HCEC 1CT (cell line): ENCODE results near the gene ZGPAT.

Source experiments
- DNase-seq: peaks from one replicate; pipeline ENCODE4 v3.0.0-alpha.2; 2017

ZGPAT gene

DNA sequence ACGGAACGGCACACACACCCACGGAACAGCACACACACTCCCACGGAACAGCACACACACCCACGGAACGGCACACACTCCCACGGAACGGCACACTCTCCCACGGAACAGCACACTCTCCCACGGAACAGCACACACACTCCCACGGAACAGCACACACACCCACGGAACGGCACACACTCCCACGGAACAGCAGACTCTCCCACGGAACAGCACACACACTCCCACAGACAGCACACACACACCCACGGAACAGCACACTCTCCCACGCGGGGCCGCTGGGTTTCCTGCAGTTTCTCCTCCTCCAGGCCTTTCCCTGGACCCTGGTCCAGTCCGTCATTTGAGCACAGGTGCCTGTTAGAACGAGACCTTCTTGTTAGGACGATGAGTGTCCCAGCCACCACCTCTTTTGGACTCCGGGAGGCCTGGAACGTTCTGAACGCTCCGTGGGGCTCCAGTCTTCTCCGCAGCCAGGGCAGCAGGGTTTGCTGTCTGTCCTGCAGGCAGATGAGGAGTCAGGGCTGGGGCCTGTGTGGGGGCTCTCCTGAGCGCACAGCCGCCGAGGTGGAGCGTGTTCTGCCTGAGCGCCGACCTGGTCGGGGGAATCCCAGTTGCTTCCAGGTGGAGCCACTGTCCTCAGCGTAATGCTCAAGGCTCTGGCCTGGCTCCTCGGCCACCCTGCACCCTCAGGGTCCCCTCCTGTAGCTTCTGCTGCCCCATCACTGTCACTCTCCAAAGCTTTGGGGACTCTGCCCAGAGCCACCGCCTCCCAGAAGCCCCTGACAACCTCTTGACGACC is 29.0 kb upstream of the ZGPAT start:
- DNase-seq, result no peak

DNA sequence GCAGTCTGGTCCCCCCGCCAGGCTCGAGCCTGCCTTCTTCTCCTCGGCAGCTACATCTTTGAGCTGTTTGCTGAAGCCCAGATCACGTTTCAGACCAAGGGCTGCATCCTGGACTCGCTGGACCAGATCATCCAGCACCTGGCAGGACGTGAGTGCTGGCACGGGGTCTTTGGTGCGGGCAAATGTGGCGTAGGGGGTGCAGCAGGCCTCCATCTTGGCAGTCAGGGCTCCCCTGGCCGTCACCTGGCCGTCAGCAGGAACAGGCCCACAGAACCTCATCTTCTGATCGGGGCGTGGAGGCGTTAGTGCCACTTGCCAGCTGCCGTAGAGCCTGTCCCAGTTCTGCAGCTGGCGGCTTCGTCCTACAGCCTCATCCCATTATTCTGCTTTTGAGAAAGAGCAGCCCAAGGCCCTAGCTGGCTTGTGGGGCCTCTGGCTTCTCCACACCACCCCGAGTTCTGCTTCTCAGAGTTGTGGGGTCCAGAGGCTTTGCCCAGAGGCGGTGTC is 28.0 kb upstream of the ZGPAT start:
- no peak for DNase-seq

GRCh38 chr20:63680427-63680826 is 27.4 kb upstream of the ZGPAT start:
- no peak for DNase-seq

DNA sequence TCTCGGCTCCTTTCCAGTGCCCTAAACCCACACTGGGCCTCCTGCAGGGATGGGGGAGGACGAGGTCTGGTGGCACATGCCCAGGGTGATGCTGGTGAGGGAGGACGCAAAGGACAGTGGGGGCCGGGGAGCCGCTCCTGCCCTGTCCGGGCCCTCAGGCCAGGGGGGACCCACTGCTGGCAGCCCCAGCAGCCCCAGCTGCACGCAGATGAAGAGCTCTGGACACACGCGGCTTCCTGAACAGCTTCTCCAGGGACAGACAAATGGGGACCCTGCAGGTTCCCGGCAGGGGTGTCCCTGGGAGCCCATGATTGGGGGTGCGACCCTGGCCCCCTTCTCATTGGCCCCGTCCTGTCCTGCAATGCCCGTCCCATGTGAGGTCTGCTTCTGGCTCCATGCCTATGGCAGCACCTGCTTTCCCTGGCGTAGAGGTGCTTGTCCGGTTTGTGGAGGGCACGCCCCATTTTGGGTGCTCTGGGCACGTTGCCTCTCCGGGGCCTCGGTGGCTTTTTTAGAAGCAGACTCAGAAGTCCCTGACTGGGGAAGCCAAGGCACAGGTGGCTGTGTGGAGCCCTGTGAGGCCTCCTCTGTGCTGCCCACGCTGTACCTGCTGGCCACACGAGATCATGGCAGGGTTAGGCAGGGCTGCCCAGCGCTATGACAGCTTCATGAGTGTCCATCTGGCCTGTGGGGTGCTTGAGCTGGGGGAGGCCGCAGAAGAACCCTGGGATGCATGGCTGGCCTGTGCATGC is 26.8 kb upstream of the ZGPAT start:
- no peak for DNase-seq

GRCh38 chr20:63681609-63682142 is 26.2 kb upstream of the ZGPAT start:
- no peak for DNase-seq

- DNase-seq, result peak; percentile 98
Observed at GRCh38 chr20:63682384-63683139, 25.3 kb upstream of the ZGPAT start.

DNA sequence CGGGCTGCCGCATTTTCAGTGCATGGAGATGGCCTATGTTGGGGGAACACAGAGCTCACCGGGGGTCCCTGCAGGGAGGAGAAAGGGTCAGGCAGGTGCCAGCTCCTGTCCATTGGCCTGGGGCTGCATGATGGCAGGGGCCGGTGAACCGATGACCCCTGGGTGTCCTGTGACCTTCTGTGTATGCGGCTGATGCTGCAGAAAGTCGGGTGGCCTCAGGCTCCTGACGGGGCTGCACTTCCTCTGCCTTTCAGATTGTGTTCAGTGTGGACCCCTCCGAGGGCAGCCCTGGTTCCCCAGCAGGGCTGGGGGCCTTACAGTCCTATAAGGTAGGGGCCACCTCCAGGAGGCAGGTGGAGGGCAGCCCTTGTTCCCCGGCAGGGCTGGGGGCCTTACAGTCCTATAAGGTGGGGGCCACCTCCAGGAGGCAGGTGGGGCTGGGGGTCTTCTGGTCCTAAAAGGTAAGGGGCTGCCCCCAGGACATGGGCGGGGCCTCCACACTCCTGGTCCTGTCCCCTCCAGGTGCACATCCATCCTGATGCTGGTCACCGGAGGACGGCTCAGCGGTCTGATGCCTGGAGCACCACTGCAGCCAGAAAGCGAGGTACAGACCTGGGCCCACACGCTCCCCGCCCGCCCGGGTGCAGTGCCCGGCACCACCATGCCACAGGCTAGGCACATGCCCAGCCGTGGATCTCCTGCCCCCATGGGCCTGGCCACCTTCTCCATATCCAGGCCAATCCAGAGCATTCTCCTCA is 22.4 kb upstream of the ZGPAT start:
- DNase-seq, result no peak

- DNase-seq, result no peak
Observed at GRCh38 chr20:63686094-63686491, 21.7 kb upstream of the ZGPAT start.

GRCh38 chr20:63686492-63687321 is 21.1 kb upstream of the ZGPAT start:
- DNase-seq, result peak; percentile 83

DNA sequence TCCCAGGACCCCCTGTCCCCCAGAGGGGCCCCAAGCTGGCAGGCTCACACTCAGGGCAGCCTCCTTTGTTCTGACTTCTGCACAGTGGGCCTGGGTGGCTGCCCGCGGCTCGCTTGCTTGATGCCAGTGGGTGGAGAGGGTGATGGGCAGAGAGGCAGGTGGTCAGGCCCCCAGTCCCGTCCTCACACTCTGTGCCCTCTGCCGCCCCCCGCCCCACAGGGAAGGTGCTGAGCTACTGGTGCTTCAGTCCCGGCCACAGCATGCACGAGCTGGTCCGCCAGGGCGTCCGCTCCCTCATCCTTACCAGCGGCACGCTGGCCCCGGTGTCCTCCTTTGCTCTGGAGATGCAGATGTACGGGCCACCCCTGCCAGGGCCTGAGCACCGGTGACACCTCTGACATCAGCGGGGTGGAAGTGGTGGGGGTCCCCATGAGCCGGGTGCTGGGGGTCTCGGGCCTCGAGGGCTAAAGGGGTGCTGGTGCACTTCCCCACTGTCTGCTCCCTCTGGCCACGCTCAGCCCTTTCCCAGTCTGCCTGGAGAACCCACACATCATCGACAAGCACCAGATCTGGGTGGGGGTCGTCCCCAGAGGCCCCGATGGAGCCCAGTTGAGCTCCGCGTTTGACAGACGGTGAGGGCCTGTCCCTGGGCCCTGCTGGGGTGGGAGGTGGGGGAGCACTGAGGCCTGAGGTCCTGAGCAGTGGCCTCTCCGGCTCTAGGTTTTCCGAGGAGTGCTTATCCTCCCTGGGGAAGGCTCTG is 20.2 kb upstream of the ZGPAT start:
- DNase-seq, result no peak

DNA sequence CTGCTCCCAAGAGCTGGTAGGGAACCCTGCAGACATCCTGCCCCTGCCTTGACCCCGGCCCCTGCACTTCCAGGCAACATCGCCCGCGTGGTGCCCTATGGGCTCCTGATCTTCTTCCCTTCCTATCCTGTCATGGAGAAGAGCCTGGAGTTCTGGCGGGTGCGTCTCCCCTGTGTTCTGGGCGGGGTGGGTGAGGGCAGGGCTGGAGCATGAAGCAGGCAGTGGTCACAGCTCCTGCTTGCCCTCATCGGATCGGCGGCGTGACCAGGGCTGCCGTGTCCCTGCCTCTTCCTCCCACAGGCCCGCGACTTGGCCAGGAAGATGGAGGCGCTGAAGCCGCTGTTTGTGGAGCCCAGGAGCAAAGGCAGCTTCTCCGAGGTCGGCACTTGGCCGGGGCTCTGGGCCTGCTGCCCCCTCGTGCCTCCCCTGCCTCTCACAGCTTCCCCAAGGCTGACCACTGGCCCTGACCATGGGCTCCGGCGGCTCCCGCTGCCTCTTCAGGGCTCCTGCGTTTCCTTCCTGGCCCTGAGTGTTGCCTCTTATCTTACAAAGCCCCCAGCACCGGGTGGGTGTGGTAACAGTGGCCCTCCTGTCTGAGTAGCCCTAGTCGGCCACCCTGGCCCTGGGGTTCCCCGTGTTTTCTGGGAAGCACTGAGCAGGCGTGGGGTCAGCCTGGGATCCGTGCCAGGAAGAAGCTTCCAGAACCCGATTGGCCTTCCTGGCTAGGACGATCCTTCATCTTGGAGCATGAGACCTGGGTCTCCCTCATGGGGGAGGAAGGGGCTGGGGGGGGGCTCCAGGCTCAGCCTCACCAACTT is 19.4 kb upstream of the ZGPAT start:
- no peak for DNase-seq

GRCh38 chr20:63689046-63690002 is 18.5 kb upstream of the ZGPAT start:
- no peak for DNase-seq

DNA sequence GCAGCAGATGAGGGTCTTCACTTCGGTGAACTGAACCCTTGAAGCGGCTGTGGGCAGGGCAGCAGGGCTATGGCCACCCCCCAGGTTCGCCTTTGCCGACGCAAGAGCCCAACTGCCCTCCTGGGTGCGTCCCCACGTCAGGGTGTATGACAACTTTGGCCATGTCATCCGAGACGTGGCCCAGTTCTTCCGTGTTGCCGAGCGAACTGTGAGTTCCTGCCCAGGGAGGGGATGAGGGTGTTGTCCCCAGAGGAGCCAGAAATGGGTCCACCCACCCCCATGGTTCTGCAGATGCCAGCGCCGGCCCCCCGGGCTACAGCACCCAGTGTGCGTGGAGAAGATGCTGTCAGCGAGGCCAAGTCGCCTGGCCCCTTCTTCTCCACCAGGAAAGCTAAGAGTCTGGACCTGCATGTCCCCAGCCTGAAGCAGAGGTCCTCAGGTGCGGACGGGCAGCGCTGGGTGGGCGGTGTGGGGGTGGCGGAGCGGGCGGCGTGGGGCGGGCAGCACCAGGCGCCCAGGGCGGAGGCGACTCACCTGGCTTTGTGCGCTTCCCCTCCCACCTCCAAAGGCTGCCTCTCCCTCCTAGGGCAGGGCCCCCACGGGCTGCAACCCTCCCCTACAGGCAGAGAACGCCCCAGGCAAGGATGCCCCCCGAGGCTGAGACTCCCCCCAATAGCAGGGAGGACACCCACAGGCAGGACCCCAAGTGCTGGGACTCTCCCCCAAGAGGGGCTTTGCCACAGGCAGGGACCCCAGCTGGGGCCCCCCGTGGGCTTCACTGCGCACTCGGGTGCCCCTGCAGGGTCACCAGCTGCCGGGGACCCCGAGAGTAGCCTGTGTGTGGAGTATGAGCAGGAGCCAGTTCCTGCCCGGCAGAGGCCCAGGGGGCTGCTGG is 17.6 kb upstream of the ZGPAT start:
- DNase-seq, result no peak

DNA sequence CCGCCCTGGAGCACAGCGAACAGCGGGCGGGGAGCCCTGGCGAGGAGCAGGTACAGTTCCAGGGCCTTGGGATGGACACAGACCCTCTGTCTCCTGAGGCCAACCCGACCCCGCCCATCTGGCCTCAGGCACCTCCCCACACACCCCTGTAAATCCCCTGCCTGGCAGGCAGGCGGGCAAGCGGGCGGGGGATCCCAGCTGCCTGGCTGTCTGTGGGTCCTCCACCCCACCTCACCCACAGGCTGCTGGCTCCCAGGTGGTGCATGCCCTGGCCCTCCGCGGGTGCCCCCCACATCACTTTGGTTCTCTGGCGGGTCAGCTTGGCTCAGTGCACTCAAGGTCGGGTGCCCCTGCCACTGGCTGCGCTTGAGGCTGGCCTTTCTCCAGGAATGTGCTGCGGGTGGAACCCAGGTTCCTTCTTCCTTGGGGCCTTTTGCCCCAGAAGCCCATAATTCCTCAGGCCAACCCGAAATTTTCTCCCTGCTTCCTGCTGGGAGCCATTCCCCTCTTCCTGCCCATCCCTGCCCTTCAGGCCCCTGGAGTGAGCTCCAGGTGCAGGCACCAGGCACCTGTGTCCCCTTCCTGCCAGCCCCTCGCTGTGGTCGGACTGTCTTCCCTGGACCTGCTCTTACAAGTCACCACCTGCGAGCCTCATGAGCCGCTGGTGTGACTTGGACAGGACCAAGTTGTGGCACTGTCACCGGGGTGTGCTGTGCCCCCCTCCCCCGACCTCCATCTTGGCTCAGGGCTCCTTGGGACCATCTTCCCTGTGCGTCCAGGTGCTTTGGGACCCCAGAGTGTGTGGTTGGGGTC is 16.7 kb upstream of the ZGPAT start:
- DNase-seq, result no peak

DNA sequence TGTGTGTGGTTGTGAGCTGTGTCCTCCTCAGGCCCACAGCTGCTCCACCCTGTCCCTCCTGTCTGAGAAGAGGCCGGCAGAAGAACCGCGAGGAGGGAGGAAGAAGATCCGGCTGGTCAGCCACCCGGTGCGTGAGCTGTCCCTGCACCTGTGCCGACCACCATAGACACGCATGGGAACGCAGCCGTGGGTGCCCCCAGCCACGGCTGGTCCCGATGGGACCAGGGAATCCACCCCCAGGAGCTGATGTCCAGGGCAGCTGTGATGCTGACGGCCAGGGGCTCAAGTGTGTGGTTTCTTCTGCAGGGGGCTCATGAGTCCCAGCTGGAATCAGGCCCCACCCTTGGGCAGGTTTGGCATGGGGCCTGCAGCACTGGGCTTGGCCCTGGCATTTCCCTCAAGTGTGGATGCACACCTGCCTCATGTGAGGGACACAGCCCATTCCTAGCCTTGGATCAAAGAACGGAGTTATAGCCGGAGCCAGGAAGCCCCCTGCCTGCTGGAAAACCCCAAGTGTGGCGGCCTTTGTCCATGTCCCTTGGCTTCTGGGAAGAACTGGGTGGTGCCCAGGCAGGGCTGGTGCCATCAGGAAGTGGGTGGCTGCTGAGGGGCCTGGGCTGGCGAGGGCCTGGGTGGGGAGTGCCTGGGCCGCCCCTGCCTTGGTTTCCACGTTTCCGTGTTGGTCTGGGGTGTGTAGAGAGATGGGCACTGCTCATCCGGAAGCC is 16.0 kb upstream of the ZGPAT start:
- DNase-seq, result no peak
